ENCODE data around the gene ZNF761.
A peak's percentile ranks its signal among the peaks of the same experiment; 100 is the strongest.
"Not testable (repeated sequence)": the region's sequence is repeated elsewhere in the genome, so short reads cannot be mapped to it uniquely, and the experiment has no call there.

ZNF761 gene

DNA sequence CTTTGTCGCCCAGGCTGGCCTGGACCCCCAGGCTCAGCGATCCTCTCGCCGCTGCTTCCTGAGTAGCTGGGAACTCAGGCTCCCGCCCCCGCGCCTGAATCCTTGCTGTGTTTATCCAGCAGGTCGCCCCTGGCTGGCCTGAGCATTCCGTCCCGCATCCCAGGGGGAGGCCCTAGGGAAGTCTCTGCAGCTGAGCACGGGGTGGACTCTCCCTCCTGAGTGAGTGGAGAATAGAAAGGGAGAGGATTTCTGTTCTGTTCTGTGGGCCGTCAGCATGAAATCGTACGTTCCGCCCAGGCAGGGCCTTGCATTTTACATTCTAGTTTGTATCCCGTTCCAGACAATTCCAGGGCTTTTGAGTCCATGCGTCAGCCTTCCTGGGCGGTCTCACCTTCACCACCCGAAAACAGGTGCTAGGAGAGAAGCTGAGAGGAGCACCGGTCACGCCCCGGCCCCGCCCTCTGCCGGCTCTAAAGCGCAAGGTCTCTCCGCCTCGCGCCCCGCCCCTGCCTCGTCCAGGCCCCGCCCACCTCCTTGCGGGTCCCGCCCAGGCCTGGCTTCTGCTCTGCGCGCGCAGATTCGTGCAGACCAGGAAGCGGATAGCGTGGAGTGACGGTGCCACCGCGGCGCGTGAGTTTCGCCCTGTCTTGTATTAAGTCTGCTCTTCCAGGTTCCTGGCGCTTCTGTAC, at the start of gene ZNF761:
ZNF761 (plus strand) TSS at position 586 of the 689 bp plus-strand sequence. CDS start 15,285 bp downstream, outside the sequence.
- DNase-seq (ENCODE audit: low spot score), result peak; percentile 98

DNA sequence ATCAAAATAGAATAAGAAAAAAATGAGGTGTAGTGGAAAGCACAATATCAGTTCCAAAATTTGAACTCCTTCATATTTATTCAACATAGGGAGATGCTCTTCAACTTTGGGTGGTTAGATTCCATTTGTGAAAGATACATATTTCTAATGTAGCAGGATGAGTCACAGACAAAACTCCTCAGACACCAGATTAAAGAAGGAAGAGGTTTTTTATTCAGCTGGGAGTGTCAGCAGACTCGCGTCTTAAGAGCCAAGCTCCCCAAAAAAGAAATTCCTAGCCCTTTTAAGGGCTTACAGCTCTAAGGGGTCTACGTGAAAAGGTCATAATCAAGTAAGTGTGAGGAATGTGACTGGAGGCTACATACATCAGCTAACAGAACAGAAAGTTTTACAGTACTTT, 43.6 kb upstream of the ZNF761 start:
- DNase-seq (ENCODE audit: low spot score), result no peak

GRCh38 chr19:53388904-53389303, 42.9 kb upstream of the ZNF761 start:
- no peak for DNase-seq (ENCODE audit: low spot score)

GRCh38 chr19:53389571-53389970, 42.2 kb upstream of the ZNF761 start:
- no peak for DNase-seq (ENCODE audit: low spot score)

DNA sequence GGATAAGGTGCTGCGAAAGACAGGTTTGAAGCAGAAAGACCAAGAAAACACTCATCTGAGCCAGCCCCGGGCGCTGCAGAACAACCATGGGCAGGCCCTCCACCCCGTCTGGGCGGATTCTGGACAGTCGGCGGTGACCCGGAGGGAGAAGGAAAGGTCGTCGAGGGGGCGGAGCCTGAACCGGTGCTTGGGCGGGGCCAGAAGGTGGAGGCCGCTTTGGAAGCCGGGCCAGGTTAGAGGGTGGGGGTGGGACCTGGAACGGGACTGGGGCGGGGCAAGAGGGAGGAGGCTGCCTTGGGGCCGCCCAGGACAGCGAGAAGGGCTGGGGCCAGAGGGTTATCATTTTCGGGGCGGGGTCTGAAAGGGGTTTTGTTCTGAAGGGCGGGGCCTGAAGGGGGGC, 41.8 kb upstream of the ZNF761 start:
- no peak for DNase-seq (ENCODE audit: low spot score)

DNA sequence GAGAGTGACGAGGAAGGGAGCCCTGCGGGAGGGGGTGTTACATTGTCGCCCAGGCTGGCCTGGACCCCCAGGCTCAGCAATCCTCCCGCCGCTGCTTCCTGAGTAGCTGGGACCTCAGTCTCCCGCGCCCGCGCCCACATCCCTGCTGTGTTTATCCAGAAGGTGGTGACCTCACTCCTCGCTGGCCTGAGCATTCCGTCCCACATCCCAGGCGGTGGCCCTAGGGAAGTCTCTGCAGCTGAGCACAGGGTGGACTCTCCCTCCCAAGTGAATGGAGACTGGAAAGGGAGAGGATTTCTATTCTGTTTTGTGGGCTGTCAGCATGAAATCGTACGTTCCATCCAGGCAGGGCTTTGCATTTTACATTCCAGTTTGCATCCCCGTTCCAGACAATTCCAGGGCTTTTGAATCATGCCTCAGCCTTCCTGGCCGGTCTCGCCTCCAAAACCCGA, 37.2 kb upstream of the ZNF761 start:
- DNase-seq (ENCODE audit: low spot score), result no peak

- peak; percentile 91 for DNase-seq (ENCODE audit: low spot score)
Observed at GRCh38 chr19:53394974-53395839, 36.6 kb upstream of the ZNF761 start, which contains the start of gene ZNF765. Gene ZNF765 (plus strand): TSS chr19:53395149. CDS start chr19:53398016, 2,867 bp downstream.

DNA sequence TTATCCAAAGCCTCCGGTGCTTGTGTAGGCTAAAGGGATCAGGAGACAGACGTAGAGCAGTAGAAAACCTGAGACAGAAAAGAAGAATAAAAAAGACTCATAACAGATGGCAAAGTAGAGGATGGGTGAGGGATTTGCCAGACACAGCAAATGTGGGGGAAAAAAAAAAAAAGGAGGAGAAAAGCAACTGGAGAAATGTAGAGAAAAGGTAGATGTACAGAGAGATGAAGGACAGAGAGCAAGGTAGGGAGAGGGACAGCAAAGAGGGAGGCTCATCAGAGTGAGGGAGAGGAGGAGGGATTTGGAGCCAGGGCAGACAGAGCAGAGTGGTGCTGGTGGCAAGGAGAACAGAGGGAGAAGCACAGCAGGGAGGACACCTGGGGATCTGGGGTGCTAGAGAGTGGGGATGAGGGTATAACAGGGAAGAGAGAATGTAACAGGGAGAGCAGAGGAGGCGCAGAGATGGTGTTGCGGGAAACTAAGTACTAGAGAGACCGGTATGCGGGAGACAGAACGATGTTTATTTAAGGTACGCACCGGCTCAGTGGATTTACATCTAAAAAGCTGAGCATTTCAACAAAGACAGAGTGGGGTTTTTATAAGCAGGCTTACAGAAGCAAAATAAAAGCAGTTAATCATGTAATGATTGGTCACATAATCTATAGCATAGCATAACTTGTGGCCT, 35.8 kb upstream of the ZNF761 start:
- DNase-seq (ENCODE audit: low spot score), result not testable (repeated sequence)

DNA sequence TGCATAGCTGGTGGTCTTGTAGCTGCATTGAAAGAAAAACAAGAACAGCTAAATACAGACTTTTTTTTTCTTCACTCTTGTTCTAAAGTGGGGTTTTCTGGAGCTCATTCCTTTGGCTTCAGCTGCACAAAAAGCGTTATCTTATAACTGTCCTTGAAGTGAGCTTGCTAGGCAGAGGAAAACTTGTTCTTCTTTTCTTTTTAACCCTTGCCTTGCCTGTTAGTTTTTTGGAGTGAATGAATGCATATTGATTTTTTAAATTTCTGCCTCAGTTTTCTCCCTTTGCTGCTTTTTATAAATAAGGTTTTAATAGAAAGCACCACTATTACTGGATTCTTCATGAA, 35.3 kb upstream of the ZNF761 start:
- DNase-seq (ENCODE audit: low spot score), result no peak

GRCh38 chr19:53397918-53398317, 33.9 kb upstream of the ZNF761 start:
- DNase-seq (ENCODE audit: low spot score), result not testable (repeated sequence)

DNA sequence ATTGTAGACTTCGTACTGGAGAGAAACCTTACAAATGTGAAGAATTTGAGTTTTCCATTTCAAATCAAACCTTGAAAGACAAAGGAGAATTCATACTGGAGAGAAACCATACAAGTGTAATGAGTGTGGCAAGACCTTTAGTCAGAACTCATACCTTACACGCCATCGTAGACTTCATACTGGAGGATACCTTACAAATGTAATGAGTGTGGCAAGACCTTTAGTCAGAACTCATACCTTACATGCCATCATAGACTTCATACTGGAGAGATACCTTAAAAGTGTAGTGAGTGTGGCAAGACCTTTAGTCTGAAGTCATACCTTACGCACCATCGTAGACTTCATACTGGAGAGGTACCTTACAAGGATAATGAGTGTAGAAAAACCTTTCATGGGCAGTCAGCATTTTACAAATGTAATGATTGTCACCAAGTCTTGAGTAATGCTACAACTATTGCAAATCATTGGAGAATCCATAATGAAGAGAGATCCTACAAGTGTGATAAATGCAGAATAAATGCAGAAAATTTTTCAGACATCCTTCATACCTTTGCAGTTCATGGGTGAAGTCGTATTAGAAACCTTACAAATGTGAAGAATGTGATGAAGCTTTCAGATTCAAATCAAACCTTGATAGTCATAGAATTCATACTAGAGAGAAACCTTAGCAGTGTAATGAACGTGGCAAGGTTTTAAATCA, 22.1 kb upstream of the ZNF761 start:
- DNase-seq (ENCODE audit: low spot score), result no peak

DNA sequence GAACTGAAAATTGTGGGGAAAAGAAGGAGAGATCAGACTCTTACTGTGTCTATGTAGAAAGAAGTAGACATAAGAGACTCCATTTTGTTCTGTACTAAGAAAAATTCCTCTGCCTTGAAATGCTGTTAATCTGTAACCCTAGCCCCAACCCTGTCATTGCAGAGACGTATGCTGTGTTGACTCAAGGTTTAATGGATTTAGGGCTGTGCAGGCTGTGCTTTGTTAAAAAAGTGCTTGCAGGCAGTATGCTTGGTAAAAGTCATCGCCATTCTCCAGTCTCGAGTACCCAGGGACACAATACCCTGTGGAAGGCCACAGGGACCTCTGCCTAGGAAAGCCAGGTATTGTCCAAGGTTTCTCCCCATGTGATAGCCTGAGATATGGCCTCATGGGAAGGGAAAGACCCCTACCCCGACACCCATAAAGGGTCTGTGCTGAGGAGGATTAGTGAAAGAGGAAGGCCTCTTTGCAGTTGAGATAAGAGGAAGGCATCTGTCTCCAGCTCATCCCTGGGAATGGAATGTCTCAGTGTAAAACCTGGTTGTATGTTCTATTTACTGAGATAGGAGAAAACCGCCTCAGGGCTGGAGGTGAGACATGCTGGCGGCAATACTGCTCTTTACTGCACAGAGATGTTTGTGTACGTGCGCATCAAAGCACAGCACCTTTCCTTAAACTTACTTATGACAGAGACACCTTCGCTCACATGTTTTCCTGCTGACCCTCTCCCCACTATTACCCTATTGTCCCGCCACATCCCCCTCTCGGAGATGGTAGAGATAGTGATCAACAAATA, 11.1 kb upstream of the ZNF761 start:
- not testable (repeated sequence) for DNase-seq (ENCODE audit: low spot score)

GRCh38 chr19:53422551-53422950, 9.2 kb upstream of the ZNF761 start:
- DNase-seq (ENCODE audit: low spot score), result no peak

DNA sequence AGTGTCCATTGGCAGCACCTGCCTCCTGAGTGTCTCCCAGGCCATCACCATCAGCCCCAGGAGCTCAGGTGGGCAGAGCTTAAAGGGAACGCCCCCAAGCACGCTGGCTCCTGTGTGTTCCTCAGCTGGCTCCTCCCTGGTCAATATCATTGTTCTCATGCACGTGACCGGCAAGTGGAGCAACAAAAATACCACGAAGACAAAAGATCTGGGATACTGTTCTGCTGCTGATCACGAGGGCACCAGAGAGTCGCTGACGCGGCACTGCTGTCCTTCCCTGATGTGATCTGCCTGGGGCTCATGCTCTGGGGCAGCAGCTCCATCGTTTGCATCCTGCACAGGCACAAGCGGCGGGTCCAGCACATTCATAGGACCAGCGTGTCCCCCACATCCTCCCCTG, 8.7 kb upstream of the ZNF761 start:
- not testable (repeated sequence) for DNase-seq (ENCODE audit: low spot score)

- not testable (repeated sequence) for DNase-seq (ENCODE audit: low spot score)
Observed at GRCh38 chr19:53423680-53424079, 8.1 kb upstream of the ZNF761 start.

DNA sequence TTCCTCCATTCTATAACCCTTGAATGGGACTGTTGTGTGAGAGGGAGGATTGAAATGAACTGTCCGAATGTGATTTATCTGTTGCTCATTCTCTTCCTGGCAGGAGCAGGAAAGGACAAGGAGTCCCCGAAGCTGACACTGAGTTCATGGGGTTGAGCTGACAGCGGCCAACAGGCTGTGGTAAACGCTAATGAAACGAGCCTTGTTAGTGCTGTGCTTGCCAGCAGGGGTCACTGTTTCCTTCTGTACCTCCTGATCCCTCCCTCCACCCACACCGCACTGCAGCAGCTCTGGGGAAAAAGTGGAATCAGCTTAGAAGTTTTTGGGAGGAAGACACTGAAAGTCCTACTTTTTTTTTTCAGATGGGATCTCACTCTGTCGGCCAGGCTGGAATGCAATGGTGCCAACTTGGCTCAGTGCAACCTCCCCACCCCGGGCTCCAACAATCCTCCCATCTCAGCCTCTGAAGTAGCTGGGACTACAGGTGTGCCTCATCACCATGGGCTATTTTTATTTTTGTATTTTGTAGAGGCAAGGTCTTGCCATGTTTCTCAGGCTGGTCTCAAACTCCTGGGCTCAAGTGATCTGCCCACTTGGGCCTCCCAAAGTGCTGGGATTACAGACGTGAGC, 6.7 kb upstream of the ZNF761 start:
- DNase-seq (ENCODE audit: low spot score), result no peak

DNA sequence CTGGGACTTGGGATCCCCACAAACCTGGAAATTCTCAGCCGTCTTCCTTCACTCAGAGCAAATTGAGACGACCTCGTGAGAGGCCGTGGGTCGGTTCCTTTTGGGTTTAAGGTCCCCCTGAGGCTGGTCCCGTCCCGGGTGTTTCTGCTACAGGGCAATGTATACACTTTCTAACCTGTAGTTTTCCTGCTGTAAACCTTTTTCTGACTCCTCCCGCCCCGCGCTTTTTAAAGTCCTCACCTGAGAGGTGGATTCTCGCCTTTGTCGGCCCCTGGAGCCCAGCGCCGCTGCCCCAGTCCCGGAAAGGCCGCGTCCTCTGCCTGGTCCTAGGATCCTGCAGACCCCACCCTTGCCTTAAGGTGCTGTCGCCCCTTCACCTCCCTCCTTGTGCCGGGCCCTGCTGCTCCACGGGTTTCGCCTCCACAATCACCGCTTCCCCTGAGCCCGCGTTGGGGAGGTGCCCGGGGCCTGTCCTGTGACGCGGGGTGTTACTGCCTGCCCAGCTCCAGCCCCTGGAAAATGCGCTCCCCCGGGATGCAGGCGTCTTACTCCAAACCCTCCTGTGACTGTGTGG, 391 bp downstream of the ZNF761 start:
- DNase-seq (ENCODE audit: low spot score), result no peak

DNA sequence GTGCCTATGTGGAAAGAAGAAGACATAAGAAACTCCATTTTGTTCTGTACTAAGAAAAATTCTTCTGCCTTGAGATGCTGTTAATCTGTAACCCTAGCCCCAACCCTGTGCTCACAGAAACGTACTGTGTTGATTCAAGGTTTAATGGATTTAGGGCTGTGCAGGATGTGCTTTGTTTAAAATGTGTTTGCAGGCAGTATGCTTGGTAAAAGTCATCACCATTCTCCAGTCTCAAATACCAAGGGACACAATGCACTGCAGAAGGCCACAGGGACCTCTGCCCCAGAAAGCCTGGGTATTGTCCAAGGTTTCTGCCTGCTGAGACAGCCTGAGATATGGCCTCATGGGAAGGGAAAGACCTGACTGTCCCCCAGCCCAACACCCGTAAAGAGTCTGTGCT, 12.0 kb downstream of the ZNF761 start:
- not testable (repeated sequence) for DNase-seq (ENCODE audit: low spot score)

DNA sequence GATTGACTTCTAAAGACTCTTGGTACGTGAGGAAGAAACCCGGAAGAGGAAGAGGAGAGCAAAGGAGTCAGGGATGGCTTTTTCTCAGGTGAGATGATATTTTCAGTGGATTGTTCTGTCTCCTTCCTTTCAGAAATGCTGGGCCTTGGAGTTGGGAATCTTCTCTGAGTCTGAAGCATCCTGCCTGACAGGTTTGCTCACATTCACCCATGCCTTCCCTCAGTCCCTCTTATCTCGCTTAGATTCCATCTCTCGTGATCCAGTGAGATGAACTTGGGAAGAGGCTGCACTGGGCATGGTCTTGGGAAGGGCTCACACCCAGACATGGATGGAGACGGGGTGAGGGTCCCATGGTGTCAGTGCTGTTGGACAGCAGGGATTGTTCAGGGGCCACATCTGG, 15.4 kb downstream of the ZNF761 start:
- not testable (repeated sequence) for DNase-seq (ENCODE audit: low spot score)

DNA sequence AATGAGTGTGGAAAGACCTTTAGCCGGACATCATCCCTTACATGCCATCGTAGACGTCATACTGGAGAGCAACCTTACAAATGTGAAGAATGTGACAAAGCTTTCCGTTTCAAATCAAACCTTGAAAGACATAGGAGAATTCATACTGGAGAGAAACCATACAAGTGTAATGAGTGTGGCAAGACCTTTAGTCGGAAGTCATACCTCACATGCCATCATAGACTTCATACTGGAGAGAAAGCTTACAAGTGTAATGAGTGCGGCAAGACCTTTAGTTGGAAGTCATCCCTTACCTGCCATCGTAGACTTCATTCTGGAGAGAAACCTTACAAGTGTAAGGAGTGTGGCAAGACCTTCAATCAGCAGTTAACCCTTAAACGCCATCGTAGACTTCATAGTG, 24.0 kb downstream of the ZNF761 start:
- DNase-seq (ENCODE audit: low spot score), result no peak
